Fibroblast of skin of right biceps (primary cell): Measurements from ENCODE around the gene NFKB1.
A peak's percentile ranks its signal among the peaks of the same experiment; 100 is the strongest.
"Not testable (repeated sequence)": the region's sequence is repeated elsewhere in the genome, so short reads cannot be mapped to it uniquely, and the experiment has no call there.

ENCODE experiments used
- DNase-seq: peaks from one replicate; pipeline ENCODE4 v3.0.0-alpha.2; 2013

Gene NFKB1

GRCh38 chr4:102570211-102570610 lies 69.1 kb downstream of the NFKB1 start:
- not testable (repeated sequence) for DNase-seq

GRCh38 chr4:102572452-102572851 lies 71.3 kb downstream of the NFKB1 start:
- DNase-seq: no peak

- DNase-seq: peak; percentile 54
Measured at GRCh38 chr4:102574317-102574716, 73.2 kb downstream of the NFKB1 start.

- DNase-seq: no peak
Measured at GRCh38 chr4:102575369-102576129, 74.4 kb downstream of the NFKB1 start.

GRCh38 chr4:102578270-102578669 lies 77.1 kb downstream of the NFKB1 start:
- no peak for DNase-seq

- DNase-seq: no peak
Measured at GRCh38 chr4:102578819-102579218, 77.7 kb downstream of the NFKB1 start.

- DNase-seq: no peak
Measured at GRCh38 chr4:102579794-102580462, 78.8 kb downstream of the NFKB1 start.

- no peak for DNase-seq
Measured at GRCh38 chr4:102580463-102580842, 79.3 kb downstream of the NFKB1 start.

GRCh38 chr4:102584091-102584490 lies 82.9 kb downstream of the NFKB1 start:
- DNase-seq: no peak

- DNase-seq: no peak
Measured at GRCh38 chr4:102585329-102585728, 84.2 kb downstream of the NFKB1 start.

- no peak for DNase-seq
Measured at GRCh38 chr4:102586002-102586643, 85.0 kb downstream of the NFKB1 start.

- DNase-seq: no peak
Measured at GRCh38 chr4:102586644-102587021, 85.5 kb downstream of the NFKB1 start.

GRCh38 chr4:102589743-102590142 lies 88.6 kb downstream of the NFKB1 start:
- no peak for DNase-seq

- no peak for DNase-seq
Measured at GRCh38 chr4:102592256-102592655, 91.1 kb downstream of the NFKB1 start.

GRCh38 chr4:102593147-102593546 lies 92.0 kb downstream of the NFKB1 start:
- DNase-seq: no peak

GRCh38 chr4:102594000-102594399 lies 92.8 kb downstream of the NFKB1 start:
- DNase-seq: no peak

GRCh38 chr4:102596532-102596931 lies 95.4 kb downstream of the NFKB1 start:
- DNase-seq: no peak

GRCh38 chr4:102598086-102598761 lies 97.1 kb downstream of the NFKB1 start:
- no peak for DNase-seq

- DNase-seq: no peak
Measured at GRCh38 chr4:102598762-102599374, 97.7 kb downstream of the NFKB1 start.

- no peak for DNase-seq
Measured at GRCh38 chr4:102599455-102599854, 98.3 kb downstream of the NFKB1 start.

- no peak for DNase-seq
Measured at GRCh38 chr4:102599886-102600285, 98.7 kb downstream of the NFKB1 start.

- no peak for DNase-seq
Measured at GRCh38 chr4:102600689-102601088, 99.5 kb downstream of the NFKB1 start.

- DNase-seq: no peak
Measured at GRCh38 chr4:102601586-102602227, 100.5 kb downstream of the NFKB1 start.
